Measurements from ENCODE around the gene ULK2.
A peak's percentile ranks its signal among the peaks of the same experiment; 100 is the strongest.

The ULK2 gene

DNA sequence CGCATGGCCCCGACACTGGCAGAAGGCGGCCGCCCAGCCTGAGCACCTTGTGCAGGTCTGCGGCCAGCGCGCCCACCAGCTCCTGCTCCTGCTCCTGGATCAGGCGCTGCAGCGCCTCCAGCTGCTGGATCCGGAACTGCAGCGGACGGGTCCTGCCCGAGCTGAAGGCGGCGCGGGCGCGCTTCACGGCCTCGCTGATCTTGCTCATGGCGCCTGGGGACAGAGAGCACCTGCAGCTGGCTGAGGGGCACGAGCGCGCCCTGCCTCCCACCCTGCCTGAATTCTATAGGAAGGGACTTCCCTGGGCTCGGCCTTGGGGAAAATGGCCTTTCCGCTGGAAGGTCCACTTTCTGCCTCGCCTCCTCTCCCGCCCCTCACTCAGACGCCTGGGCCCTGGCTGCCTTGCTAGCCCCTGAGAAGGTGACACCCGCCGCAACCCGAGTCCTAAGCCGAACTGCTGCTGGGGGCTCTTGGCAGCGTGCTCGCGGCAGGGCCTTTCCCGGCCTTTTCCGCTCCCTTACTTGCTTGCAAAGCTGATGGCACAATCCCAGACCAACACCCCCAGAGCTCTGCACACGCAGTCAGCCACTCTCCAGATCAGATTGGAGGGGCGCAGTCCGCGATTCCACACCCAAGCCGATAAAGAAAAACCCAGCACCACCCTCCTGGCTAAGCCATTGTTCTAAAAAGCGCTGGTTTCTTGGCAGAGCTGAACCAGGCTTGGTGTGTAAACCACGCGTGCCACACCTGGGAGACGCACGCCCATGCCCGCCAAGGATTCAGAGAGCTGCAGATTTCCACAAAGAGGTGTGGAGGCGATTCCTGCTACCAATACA is 122.6 kb downstream of the ULK2 start:
- peak; percentile 86 for DNase-seq

DNA sequence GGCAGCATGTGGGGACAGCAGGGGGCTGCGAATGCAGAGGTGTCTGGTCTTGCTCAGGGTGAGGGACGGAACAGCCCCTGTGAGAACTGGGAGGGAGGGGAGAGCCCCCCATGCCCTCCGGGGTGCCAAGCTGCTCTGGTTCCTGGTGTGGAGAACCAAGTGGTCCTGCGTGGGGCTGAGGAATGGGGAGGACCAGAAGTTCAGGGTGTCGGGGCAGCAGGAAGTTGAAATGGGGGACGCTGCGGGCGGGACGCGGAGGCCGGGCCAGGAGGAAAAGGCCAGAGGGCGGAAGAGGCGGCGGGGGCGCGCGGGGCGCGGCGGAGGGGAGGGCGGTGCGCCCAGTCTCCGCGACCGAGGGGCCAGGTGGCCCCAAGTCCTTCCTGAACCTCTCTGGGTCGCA is 123.2 kb downstream of the ULK2 start:
- DNase-seq: no peak

DNA sequence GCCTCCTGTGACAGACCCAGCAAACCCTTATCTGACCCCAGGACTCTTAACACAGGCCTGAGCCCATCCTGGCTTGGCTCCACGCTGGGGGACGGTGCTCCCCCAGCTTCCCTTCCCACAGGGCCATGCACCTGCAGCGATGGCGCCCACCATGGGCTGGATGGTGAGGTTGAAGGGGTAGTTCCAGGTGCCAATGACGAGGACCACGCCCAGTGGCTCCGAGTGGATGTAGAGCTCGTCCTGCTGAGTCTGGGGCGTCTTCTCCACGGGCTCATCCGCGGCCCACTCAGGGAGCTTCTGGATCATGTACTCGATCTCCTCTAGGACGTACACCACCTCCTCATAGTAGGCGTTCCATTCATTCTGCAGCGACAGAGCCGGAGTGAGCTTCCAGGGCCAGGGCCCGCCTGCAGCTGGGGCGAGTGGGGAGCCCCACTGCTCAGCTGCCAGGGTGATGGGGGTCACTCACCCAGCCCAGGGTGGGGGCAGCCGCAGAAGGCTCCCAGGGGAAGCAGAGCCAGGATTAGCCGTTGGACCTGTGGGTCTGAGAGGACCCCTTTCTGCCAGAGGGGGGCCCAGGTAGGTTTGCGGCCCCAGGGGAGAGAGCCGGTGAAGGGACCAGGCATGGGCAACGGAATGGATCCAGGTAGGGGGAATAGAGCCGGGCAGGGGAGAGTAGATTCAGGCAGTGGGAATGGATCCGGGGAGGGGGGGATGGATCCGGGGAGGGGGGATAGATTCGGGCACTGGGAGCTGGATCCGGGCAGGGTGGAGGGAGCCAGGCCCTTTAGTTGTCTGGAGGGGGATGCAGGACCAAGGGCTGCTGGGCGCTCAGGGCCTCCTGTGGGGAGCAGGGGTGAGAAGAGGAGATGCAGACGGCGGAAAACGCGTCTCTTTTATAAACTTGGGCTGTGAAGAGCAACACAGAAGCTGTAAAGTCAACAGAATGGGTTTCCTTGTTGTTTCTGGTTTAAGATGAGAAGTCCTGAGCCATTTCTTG is 124.3 kb downstream of the ULK2 start:
- DNase-seq: no peak

DNA sequence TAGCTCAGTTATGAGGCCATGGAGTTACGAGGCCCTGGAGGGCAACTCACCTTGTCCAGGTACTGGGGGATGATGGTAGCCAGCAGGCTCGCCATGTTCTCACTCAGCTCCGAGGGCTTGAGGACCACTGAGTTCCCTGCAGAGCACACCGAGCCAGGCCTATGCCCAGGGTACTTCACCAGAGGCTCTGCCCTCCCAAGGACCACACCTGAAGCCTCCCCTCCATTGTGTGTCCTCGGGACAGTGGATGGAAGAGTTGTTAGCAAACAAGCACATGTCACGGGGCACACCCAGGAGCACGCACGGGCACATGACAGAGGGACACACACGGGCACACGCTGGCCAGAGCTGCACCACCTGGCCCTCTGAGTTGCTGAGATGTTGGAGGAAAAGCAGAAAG is 125.2 kb downstream of the ULK2 start:
- DNase-seq: no peak

DNA sequence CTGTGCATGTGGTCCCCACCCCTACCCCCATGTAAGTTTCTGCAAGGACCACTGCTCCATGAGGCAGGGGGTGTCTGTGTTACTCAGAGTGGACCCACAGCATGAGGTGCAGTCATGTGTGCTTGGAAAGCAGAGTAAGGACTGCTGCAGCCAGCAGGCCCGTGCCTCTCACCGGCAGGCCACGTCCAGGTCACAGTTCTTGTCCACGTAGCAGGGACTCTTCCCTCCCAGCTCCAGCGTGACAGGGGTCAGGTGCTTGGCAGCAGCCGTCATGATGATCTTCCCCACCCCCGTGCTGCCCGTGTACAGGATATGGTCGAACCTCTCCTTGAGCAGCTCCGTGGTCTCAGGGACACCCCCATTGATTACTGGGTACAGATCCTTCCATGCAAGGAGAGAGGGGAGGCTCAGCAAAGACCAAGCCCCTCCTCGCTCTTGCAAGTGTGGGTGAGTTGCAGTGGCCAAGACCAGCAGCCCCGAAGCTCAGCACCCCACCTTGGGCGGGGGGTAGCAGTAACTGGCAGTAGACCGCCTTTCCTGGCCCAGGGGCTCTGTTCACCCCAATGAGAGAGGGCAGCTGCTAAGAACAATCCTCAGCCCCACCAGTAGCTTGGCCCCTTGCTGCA is 125.8 kb downstream of the ULK2 start:
- DNase-seq: no peak

DNA sequence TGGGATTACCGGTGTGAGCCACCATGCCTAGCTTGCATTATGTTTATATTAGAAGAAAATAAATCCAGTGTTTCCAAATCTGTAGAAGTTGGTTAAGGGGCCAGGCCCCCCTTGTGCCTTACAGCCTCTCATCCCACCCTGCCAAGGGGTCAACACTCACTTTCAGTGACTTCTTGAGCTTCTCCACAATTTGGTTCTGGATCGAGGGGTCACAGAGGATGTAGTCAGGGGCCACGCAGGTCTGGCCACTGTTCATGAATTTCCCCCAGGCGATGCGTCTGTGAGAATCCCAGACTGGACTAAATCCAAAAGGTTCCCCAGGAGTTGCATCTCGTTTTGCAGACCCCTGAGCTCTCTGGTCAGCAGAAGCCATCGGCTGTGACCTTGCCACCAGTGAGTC is 126.8 kb downstream of the ULK2 start:
- DNase-seq: no peak

DNA sequence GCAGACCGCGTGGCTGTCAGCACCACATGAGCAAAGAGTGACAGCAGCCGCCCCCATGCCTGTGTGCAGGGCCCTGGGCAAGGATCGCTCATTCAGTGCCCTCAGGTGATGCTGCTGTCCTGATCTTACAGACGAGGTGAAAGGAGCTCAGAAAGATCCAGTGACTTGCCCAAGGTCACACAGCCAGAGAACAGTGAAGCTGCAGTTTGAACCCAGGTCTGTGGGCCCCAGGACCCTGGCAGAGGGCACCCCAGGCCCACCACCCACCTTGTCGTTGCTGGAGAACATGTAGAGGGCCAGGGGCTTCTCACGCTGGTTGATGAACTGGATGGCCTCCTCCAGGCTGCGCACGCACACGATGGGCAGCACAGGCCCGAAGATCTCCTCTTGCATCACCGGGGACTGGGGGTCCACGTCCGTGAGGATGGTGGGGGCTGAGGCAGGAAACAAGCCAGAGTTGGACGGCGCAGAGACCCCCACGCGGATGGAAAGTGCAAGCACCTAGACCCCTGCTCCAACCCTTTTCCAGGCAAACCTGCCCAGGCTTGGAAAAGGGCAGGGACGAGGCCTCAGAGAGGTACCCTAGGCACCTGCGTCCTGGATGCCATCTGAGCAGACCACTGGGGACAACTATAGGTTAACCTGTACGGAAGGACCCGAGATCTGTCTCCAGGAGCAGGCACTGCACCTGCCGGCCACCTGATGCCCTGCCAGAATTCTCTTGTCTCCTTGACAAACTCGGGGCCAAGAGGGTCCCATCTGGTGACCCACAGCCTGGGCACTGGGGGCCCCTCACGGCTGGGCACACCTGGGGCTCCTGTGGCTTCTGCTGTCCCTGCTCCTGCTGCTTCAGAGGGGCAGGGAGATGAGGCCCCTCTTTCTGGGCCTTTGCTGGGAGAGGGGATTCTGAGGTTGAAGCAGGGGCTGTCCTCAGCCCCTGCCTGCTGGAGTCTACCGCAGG is 128.2 kb downstream of the ULK2 start:
- DNase-seq: no peak

DNA sequence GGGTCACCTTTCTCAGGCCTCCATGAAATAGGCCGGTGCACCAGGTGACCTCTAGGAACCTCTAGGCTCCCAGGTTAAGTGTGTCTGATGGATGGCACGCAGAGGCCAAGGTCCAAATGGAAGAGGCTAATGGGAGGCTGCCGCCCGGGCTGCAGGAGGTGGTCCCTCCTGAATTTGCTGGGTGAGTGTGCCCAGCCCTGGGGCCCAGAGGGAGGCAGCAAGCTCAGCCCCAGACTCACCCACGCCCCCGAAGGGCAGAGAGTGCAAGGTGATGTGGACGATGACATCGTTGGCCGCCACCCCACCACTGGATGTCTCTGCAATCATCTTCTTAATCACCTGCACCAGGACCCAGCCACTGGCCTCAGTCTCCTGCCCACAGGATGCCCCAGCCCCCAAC is 129.0 kb downstream of the ULK2 start:
- no peak for DNase-seq

DNA sequence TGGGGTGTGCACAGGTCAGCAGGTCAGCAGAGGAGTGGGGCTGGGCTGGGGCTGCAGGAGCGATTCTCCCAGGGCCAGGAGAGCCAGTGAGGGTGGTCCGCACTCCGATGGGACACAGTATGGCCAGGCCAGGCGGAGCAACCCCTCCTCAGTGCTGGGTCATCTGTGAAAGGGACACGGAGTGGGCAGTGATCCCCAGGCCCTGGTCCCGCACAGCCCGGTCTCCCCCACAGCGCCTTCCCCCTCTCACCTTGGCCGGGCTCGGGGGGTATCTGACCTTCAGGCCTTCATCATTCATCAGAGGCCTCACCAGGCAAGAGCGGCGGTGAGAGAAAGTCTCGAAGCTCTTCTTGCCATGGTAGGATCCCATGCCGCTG is 129.7 kb downstream of the ULK2 start:
- DNase-seq: no peak

DNA sequence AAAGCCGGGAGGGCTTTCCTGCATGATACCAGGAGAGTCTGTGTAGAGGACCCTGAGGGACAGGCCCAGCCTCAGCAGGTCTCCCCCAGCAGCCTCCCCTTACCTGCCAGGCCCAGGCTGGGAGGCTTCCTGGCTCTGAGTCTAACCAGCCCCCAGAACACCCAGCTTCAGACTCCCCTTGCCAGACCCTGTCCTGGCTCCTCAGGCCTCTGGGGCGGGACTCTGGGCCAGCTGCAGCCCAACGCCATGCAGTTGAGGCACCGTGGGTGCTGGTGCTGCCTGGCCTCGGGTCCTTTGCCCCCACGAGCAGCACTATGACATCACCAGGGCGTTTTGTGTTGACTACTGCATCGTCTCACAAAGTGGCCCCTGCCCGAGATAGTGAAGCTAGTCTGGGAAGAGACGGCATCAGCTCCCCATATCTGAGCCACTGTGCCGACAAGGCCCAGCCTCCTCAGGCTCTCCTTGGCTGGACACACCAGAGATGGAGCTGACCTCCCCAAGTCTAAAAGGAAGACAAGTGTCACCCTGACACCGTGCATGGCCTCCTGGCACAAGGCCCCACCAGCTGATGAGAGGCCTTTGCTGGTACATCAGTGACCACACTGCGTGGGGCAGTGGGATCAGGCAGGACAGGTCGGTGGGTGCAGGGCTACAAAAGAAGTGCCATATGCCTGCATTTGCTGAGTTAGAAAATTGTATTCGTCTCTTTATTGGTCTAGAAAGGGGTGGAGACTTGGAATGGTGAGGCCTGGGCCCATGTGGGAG is 130.2 kb downstream of the ULK2 start:
- DNase-seq: no peak

DNA sequence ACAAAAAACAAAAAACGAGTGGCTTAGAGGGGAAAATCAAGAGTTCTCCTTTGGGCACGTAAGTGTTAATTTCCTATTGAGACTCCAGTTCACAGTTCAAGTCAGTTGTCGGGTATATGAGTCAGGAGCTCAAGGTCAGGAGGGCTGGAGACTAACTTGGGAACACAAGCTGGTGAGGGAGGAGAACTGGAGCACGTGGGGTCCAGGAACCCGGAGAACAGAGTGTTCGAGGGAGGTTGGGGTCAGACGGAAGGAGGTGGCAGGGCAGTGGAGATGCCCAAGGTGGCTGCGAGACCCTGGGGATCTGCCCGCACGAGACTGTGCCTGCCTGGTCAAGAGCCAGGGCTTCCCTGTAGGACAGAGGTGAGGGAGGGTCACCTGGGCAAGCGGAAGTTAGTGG is 131.7 kb downstream of the ULK2 start:
- no peak for DNase-seq

DNA sequence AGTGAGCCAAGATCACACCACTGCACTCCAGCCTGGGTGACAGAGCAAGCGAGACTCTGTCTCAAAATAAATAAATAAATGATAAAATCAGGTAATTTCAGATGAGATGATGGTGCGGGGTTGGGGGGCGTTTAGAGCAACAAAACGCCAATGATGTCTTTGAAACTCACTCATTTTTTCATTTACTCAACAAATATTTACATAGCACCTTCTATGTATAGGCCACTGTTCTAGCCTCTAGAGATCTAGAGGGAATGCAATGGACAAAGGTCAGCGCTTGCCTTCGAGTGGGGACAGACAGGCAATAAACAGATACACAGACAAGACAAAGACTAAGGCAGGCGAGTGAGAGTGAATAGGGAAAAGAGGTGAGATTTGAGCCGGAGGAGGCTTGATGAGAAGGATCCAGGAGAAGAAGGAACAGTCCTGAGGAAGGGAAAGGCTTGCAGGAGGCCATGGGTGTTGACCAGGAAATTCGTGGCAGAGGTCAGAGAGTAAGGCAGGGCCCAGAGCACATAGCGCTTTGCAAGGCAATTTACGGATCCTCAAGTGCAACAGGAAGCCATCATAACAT is 133.7 kb downstream of the ULK2 start:
- no peak for DNase-seq

DNA sequence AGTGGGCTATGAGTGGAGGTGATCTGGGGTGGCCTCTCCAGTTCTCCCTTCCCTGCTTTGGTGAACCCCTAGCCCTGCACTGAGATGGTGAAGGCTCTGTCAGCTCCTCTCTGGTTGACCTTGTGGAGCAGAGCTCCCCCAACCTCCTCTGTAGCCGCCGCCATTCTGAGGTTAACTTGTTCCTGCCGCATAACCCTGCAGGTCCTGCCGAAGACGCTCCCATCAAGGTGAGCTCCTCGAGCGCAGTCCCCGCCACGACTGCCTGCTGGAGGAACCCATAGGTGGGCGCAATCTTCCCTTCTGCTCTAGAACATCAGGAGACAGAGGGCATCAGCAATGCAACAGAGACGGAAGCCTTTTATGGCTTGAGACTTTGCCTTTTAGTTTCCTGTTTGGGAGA is 136.1 kb downstream of the ULK2 start:
- DNase-seq: no peak

DNA sequence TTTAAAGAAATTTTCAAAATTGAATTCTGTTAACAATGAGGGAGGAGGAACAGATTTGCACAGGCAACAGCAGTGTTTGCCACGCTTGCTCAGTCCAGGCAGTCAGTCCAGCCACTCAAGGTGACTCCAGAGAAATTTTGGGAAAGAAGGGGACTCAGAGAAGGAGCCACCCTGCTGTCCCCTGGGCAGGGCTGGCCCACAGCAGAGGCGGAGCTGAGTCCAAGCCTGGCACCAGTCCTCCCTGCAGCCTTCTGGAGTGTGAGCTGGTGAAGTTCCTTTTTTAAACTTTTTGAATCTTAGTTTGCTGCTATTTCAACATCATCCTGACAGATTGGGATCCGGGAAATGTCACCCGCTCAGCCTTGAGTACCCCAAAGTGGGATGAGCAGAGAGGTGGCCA is 136.9 kb downstream of the ULK2 start:
- no peak for DNase-seq

DNA sequence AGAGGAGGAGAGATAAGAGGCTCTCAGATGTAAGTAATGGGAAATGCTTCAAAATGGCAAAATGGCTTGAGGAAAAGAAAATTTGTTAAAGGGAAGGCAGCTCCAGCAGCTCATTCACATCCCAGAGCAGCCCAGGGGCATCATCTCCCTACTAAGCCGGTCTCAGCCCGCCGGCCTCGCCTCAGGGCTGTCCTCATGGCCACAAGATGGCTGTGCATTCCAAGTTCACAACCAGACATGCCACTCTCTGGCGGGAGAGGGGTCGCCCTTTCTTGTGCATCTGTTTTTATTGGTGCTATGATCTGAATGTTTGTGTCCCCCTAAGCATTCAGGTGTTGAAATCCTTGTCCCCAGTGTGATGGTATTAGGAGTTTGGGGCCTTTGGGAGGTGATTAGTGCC is 137.8 kb downstream of the ULK2 start:
- no peak for DNase-seq

DNA sequence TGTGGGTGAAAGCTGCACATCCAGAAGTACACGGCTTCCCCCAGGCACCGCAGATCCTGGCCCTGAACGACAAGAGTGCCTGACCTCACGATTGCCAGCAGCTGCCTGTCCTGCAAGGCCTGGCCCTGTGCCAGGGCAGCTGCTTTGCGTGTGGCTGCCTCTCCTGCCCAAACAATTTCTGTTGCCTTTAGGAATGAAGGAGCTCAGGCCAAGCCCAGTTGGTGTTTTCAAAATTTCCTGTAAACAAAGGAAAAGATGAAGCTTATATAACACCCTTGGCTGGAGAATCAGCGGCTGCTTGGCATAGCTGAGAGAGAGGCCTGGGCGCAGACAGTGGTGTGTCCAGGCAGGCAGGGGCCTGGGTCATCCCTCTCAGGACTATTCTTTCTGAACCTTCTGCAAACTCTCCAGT is 139.6 kb downstream of the ULK2 start:
- DNase-seq: peak; percentile 98

DNA sequence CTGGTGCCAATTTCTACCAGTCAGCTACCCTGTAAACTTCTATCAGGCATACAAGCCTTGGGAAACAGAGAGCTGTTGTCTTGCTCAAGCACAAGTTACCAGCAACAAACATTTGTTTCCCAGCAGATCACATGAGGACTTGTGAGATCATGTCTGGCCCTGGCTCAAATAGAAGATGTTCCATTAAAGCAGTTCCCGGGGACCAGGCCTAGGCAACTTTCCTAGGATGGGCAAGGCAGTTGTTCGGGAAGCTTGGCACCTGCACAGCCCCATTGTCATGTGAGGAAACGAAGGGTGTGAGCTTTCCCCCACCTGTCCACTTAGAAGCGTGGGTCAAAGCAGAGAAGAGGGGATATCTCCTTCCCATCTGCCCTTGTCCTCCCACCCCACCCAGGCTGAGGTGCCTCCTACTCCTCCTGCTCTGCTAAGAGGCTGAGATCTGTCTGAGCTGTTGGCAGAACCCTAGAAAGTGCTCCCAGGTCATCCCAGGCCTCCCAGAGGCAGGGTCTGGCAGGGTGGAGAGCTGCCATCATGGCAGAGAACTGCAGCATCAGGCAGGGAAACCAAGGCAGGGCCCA is 140.1 kb downstream of the ULK2 start:
- peak; percentile 65 for DNase-seq

DNA sequence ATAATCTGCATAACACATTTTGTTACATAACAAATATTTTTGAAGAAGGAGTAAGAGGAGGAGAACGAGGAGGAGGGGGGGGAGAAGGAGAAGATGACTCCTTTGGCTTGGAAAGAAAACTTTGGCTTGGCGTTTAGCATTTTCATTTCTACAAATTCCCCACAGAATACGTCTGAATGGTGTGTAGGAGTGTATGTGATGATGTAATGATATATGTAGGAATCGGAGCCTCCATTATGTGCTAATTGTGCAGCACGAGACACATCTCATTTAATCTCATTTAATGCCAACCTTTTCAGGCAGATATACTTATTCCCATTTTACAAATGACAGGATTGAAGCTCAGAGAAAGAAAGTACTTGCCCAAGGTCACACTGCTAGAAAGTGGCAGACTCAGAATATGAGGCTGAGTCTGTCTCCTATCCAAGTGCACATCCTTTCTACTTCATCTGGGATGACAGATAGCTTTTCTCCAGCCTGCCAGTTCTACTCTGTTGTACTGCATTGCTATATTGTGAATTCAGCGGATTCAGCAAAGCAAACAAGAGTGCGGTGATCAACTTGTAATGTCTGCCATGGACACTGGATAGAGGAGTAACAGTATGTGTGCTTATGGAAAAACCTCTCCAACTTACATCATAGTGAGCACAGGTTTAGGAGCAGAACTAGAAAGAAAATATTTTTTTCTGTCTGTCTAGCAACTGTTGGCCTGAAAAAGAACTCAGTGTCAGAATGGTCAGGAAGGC is 140.9 kb downstream of the ULK2 start:
- DNase-seq: peak; percentile 42

DNA sequence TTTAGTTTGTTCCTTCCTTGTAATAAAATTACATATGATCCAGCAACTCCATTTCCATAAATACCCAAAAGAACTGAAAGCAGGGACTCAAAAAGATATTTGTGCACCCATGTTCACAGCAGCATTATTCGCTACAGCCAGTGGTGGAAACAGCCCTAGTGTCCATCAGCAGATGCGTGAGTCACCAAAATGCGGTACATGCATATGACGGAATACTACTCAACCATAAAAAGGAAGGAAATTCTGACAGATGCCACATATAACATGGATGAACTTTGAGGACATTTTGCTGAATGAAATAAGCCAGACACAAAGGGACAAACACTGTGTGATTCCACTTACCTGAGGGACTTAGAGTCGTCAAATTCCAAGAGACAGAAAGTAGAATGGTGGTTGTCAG is 142.2 kb downstream of the ULK2 start:
- no peak for DNase-seq

Measured in NCI-H510A treated with DMSO at 0.1 percent for 48 hours (cell line).